GM13976 (cell line): Measurements from ENCODE around the gene CHMP3.
"Not testable (repeated sequence)": the region's sequence is repeated elsewhere in the genome, so short reads cannot be mapped to it uniquely, and the experiment has no call there.

Experiments used
- DNase-seq: peaks from one replicate; pipeline ENCODE4 v3.0.0; 2012; ENCODE audit warnings: low spot score
- CTCF ChIP-seq: IDR thresholded peaks from 2 replicates; pipeline ENCODE4 v1.5.1; 2012; ENCODE audit warnings: borderline replicate concordance, mild to moderate bottlenecking; ENCODE audit not compliant: insufficient read depth; ENCODE audit errors: extremely low read depth, missing control alignments, control extremely low read depth
- in situ Hi-C: fragments of 300-500 bp; cut with MboI; formaldehyde crosslinking; loops from one replicate; pipeline ENCODE4 v1.12.0; 2022; ENCODE audit warnings: low sequenced_read_pairs, mixed read lengths, inconsistent platforms; ENCODE audit not compliant: unreplicated experiment

CHMP3 gene

GRCh38 chr2:86552889-86553288, 10.4 kb downstream of the CHMP3 start:
- DNase-seq: no peak
- in situ Hi-C loops: no loop called here
- TF ChIP-seq CTCF: no peak

- in situ Hi-C loops, DNase-seq: not testable (repeated sequence)
Observed at GRCh38 chr2:86549963-86550725, 13.1 kb downstream of the CHMP3 start.

GRCh38 chr2:86549440-86549839, 13.8 kb downstream of the CHMP3 start:
- in situ Hi-C loops, DNase-seq: not testable (repeated sequence)

GRCh38 chr2:86548913-86549396, 14.3 kb downstream of the CHMP3 start:
- DNase-seq, in situ Hi-C loops: not testable (repeated sequence)

- DNase-seq, in situ Hi-C loops: not testable (repeated sequence)
Observed at GRCh38 chr2:86548165-86548912, 14.9 kb downstream of the CHMP3 start.

- in situ Hi-C loops, DNase-seq: not testable (repeated sequence)
Observed at GRCh38 chr2:86545296-86545924, 17.8 kb downstream of the CHMP3 start.

GRCh38 chr2:86544278-86545099, 18.8 kb downstream of the CHMP3 start:
- in situ Hi-C loops, DNase-seq: not testable (repeated sequence)

- no peak for TF ChIP-seq CTCF
- in situ Hi-C loops: no loop called here
- no peak for DNase-seq
Observed at GRCh38 chr2:86543793-86544192, 19.4 kb downstream of the CHMP3 start.

GRCh38 chr2:86543335-86543734, 19.9 kb downstream of the CHMP3 start:
- TF ChIP-seq CTCF: no peak
- in situ Hi-C loops: no loop called here
- no peak for DNase-seq
